PC-9 (cell line): ENCODE results near the gene SPDYE4. TPM values are rescaled to one million over a fixed set of nuclear protein-coding genes. Genes with fewer than 3 reads are reported as not detected.

Experiments
- BruUV-seq: library from RNA; stranded (reverse); fragments of 400-500 nt; replicated peaks from 2 replicates; lab custom pipeline; 2021; lab: Mats Ljungman, UMichigan
- CTCF ChIA-PET: fragments of 300-600 bp; sonication (Branson Sonifier 250); formaldehyde crosslinking; loops from one replicate; lab custom pipeline; 2022; ENCODE audit warnings: antibody characterized with exemption; lab: Charles Lee
- POLR2A ChIA-PET: fragments of 300-600 bp; sonication (Branson Sonifier 250); formaldehyde crosslinking; loops from one replicate; lab custom pipeline; 2022; ENCODE audit warnings: antibody characterized with exemption; ENCODE audit not compliant: unreplicated experiment; lab: Charles Lee
- DNase-seq, 2 experiments: peaks; one replicate each; pipeline versions ENCODE4 v3.0.0 to v3.0.0-alpha.2; 2015 to 2022; ENCODE audit warnings: mixed read lengths in 1 of 2
- H2AFZ ChIP-seq: fragments of 200-600 bp; sonication (generic); 2 replicates; pipeline ENCODE4 v1.8.1; 2017; ENCODE audit warnings: antibody characterized with exemption
- H3F3A ChIP-seq: fragments of 200-600 bp; sonication (generic); 2 replicates; pipeline ENCODE4 v1.8.1; 2017; ENCODE audit warnings: antibody characterized with exemption, mild to moderate bottlenecking, low read depth; ENCODE audit not compliant: insufficient read depth
- H3K27ac ChIP-seq: fragments of 200-600 bp; sonication (generic); 2 replicates; pipeline ENCODE4 v1.6.1; 2016; ENCODE audit warnings: mixed run types
- H3K27me3 ChIP-seq: fragments of 200-600 bp; sonication (generic); 2 replicates; pipeline ENCODE4 v1.6.1; 2016; ENCODE audit warnings: low read depth, mixed run types; ENCODE audit not compliant: insufficient read depth
- H3K36me3 ChIP-seq: fragments of 200-600 bp; sonication (generic); 2 replicates; pipeline ENCODE4 v1.6.1; 2016; ENCODE audit warnings: low read depth, mixed run types
- H3K4me1 ChIP-seq: fragments of 200-600 bp; sonication (generic); replicated peaks from 2 replicates; pipeline ENCODE4 v1.6.1; 2016; ENCODE audit warnings: mixed run types; ENCODE audit not compliant: insufficient read depth
- H3K4me2 ChIP-seq: fragments of 200-600 bp; sonication (generic); 2 replicates; pipeline ENCODE4 v1.6.1; 2017; ENCODE audit warnings: mixed run types
- H3K4me3 ChIP-seq: fragments of 200-600 bp; sonication (generic); 2 replicates; pipeline ENCODE4 v1.6.1; 2016; ENCODE audit warnings: mixed run types
- H3K79me2 ChIP-seq: fragments of 200-600 bp; sonication (generic); 2 replicates; pipeline ENCODE4 v1.6.1; 2017; ENCODE audit warnings: low read depth, mixed run types
- H3K9me2 ChIP-seq: fragments of 200-600 bp; sonication (generic); 2 replicates; pipeline ENCODE4 v1.8.1; 2017; ENCODE audit warnings: mild to moderate bottlenecking; ENCODE audit not compliant: insufficient read depth
- H3K9me3 ChIP-seq: fragments of 200-600 bp; sonication (generic); 2 replicates; pipeline ENCODE4 v1.8.1; 2016; ENCODE audit warnings: low read depth; ENCODE audit not compliant: insufficient read depth
- H4K20me1 ChIP-seq: fragments of 200-600 bp; sonication (generic); 2 replicates; pipeline ENCODE4 v1.8.1; 2017; ENCODE audit not compliant: insufficient read depth
- EZH2 ChIP-seq: fragments of 200-600 bp; sonication (generic); IDR thresholded peaks from 2 replicates; pipeline ENCODE4 v1.8.0; 2017; ENCODE audit warnings: antibody characterized with exemption, low read depth
- intact Hi-C: fragments of 100-400 bp; cut with micrococcal nuclease; formaldehyde crosslinking; loops from one replicate; pipeline ENCODE4 v1.10.0; 2022; ENCODE audit not compliant: unreplicated experiment
- total RNA-seq: library from RNA; stranded (reverse); gene quantifications from 2 replicates; pipeline ENCODE4 v1.2.3, GENCODE V29; 2021
- TF ChIP-seq, protein P1 (sequence below): fragments of 200-600 bp; sonication (generic); conservative IDR thresholded peaks from 2 replicates; pipeline ENCODE4 v1.6.1; 2017; ENCODE audit warnings: mixed run types, antibody characterized with exemption, mild to moderate bottlenecking, moderate library complexity

Gene SPDYE4
- total RNA-seq, 1 experiment from 2014 or later = not detected

DNA sequence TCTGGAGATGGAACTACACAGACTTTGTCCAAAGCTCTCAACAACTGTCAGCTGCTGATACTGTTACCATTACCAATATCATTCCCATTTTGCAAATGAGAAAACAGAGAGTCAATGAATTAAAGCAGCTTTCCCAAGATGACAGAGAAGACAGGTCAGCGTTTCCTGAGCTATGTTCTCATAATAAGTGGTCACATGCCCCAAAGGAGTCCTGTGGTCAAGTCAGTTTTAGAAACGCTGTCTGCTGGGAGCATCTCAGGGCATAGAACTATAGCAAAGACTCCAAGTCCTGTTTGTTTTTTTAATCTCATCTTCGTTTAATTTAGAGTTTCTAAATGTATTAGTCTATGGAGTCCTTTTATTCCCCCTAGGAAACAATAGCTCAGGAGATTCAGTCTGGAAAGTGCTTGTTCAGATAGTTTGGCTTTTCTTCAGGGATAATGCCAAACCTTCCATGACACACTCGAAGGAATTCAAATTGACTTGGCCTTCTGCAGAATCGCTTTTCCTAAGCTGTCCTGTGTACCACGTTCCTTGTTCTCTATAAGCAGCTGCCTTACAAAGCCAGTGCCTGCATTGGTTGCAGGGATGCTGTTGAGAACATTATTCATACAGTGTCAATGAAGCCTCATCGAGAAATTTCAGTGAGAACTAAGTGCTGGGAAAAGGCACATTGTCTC is 25.8 kb downstream of the SPDYE4 start:
- Histone ChIP-seq H2AFZ (no peak overlapping the region), H4K20me1 (no peaks in the 10 kb centered on the region), H3K9me3 (no peaks in the 10 kb centered on the region), H3K36me3 (no peaks in the 10 kb centered on the region), H3K27me3 (peaks cover 32% of the 10 kb centered on the region), H3F3A (no peaks in the 10 kb centered on the region), H3K4me3 (no peak overlapping the region), H3K4me1 (no peaks in the 10 kb centered on the region), H3K4me2 (no peak overlapping the region), H3K79me2 (no peaks in the 10 kb centered on the region), H3K9me2 (no peaks in the 10 kb centered on the region), H3K27ac (no peak overlapping the region)
- ChIA-PET CTCF (interaction anchor here (0.7 kb wide), 1 partner anchor 723 kb away, joined by 3 read pairs; no protein-coding TSS in a partner anchor), POLR2A (no interaction called here)
- DNase-seq = no peak
- BruUV-seq = no TSS peak
- intact Hi-C loops = no loop called here
- TF ChIP-seq, protein P1, sequence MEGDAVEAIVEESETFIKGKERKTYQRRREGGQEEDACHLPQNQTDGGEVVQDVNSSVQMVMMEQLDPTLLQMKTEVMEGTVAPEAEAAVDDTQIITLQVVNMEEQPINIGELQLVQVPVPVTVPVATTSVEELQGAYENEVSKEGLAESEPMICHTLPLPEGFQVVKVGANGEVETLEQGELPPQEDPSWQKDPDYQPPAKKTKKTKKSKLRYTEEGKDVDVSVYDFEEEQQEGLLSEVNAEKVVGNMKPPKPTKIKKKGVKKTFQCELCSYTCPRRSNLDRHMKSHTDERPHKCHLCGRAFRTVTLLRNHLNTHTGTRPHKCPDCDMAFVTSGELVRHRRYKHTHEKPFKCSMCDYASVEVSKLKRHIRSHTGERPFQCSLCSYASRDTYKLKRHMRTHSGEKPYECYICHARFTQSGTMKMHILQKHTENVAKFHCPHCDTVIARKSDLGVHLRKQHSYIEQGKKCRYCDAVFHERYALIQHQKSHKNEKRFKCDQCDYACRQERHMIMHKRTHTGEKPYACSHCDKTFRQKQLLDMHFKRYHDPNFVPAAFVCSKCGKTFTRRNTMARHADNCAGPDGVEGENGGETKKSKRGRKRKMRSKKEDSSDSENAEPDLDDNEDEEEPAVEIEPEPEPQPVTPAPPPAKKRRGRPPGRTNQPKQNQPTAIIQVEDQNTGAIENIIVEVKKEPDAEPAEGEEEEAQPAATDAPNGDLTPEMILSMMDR = no peak
- TF ChIP-seq EZH2 = no peak

DNA sequence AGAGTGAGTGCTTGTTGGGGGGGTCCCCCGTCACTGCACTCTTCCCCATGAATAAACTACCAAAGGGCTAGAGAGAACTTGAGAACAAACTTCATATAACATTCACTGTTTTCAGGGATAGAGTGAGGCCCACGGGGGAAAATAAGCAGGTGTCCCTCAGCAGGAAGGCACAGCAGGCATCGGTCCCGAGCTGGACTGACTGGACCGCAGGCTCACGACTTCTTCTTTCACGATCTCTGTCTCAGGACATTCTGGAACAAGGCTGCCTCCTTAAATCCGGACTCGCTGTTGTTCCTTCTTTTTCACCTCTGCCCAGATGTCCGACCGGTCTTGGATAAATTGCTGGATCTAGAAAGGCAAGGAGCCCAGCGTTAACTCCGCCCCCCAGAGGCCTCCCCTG is 28.5 kb downstream of the SPDYE4 start:
- Histone ChIP-seq H3K9me3 (no peaks in the 10 kb centered on the region), H4K20me1 (no peaks in the 10 kb centered on the region), H3K36me3 (no peaks in the 10 kb centered on the region), H3K4me3 (no peak overlapping the region), H3K27me3 (peaks cover 39% of the 10 kb centered on the region), H2AFZ (no peak overlapping the region), H3K27ac (no peak overlapping the region), H3F3A (no peaks in the 10 kb centered on the region), H3K9me2 (no peaks in the 10 kb centered on the region), H3K4me1 (no peaks in the 10 kb centered on the region), H3K79me2 (no peaks in the 10 kb centered on the region), H3K4me2 (no peak overlapping the region)
- ChIA-PET POLR2A (no interaction called here), CTCF (no interaction called here)
- intact Hi-C loops = no loop called here
- no peak for DNase-seq
- TF ChIP-seq, protein P1 = no peak
- no peak for TF ChIP-seq EZH2
- BruUV-seq = no TSS peak

DNA sequence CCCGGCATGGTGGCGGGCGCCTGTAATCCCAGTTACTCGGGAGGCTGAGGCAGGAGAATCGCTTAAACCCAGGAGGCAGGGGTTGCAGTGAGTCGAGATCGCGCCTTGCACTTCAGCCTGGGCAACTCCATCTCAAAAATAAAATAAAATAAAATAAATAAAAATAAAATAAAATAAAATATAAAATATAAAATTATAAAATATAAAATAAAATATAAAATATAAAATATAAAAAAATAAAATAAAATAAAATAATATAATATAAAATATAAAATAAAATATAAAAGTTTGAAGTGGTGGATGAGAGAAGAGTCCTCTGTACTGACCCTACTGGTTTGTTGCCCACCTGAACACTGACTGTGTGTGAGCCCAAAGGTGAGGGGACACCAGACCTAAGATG is 28.9 kb downstream of the SPDYE4 start:
- H3K9me2 ChIP-seq = no peaks in the 10 kb centered on the region
- no peaks in the 10 kb centered on the region for H3K79me2 ChIP-seq
- no peak for DNase-seq
- no peak overlapping the region for H2AFZ ChIP-seq
- no peaks in the 10 kb centered on the region for H4K20me1 ChIP-seq
- intact Hi-C loops = no loop called here
- TF ChIP-seq EZH2 = no peak
- TF ChIP-seq, protein P1 = no peak
- H3K27me3 ChIP-seq = peaks cover 43% of the 10 kb centered on the region
- no peak overlapping the region for H3K4me2 ChIP-seq
- CTCF ChIA-PET = no interaction called here
- no peaks in the 10 kb centered on the region for H3K36me3 ChIP-seq
- H3K9me3 ChIP-seq = no peaks in the 10 kb centered on the region
- POLR2A ChIA-PET = no interaction called here
- no peaks in the 10 kb centered on the region for H3K4me1 ChIP-seq
- no peak overlapping the region for H3K27ac ChIP-seq
- no peak overlapping the region for H3K4me3 ChIP-seq
- H3F3A ChIP-seq = no peaks in the 10 kb centered on the region
- no TSS peak for BruUV-seq
